ENCODE results near the gene PPP1R9A.

PPP1R9A gene

DNA sequence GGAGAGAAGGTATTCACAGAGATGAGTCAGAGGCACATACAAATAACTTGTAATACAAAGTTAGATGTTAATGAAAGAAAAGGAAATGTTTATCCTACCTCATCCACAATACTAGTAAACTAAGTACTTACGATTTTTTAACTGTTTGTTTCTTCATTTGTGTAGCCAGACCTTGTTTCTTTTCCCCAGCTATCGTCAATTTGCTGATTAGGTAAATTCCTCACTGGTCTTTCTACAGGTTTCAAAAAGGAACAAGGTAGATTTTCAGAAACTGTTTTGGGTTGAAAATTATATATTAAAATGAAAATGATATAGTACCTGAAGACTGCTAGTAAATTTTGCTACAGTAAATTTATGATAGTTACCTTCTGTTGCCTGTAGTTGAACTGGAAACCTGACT, 360.4 kb downstream of the PPP1R9A start:
- Histone ChIP-seq H2BK15ac (ENCODE audit: low read length) (no peak overlapping the region), H3K14ac (ENCODE audit: low read length) (no peak overlapping the region), H3K9ac (ENCODE audit: low read depth, low read length, poor library complexity) (no peak overlapping the region), H3K4me3 (ENCODE audit: low read length in 2 of 2) (no peak overlapping the region), H3K36me3 (replicated peaks in 1 of 2; ENCODE audit: control insufficient read depth in 2 of 2, insufficient read depth in 2 of 2, low read length in 2 of 2) (peaks cover 0 to 4% of the 10 kb centered on the region in 2 donors), H2BK5ac (ENCODE audit: low read length) (no peak overlapping the region), H3K27me3 (ENCODE audit: control insufficient read depth in 3 of 3, insufficient read depth in 3 of 3, low read depth in 1 of 3, low read length in 3 of 3) (no peaks in the 10 kb centered on the region), H3K23ac (ENCODE audit: low read depth, low read length, poor library complexity) (no peak overlapping the region), H3K4ac (ENCODE audit: low read length) (no peak overlapping the region), H2AK5ac (ENCODE audit: low read depth, low read length) (no peak overlapping the region), H3K18ac (ENCODE audit: low read length) (no peak overlapping the region), H2AFZ (ENCODE audit: low read length) (no peak overlapping the region), H3K4me2 (ENCODE audit: insufficient read depth, low read length, poor library complexity, severe bottlenecking) (no peak overlapping the region), H3K4me1 (ENCODE audit: control insufficient read depth in 2 of 2, insufficient read depth in 1 of 2, low read depth in 1 of 2, low read length in 2 of 2) (peaks cover 0 to 11% of the 10 kb centered on the region in 2 donors), H4K8ac (ENCODE audit: low read depth, low read length) (no peak overlapping the region), H3K79me1 (ENCODE audit: low read depth, low read length) (peaks cover 2% of the 10 kb centered on the region), H3K27ac (replicated peaks; ENCODE audit: low read length) (no peak overlapping the region), H2BK120ac (ENCODE audit: low read depth, low read length) (no peak overlapping the region), H2BK12ac (ENCODE audit: low read length) (no peak overlapping the region), H4K91ac (ENCODE audit: low read depth, low read length, poor library complexity) (no peak overlapping the region), H3K9me3 (replicated peaks in 1 of 2; ENCODE audit: control insufficient read depth in 2 of 2, insufficient read depth in 1 of 2, low read depth in 1 of 2, low read length in 2 of 2) (no peaks in the 10 kb centered on the region)
- WGBS, 2 donors (ENCODE audit: extremely low coverage in 2 of 2, insufficient read length in 2 of 2, insufficient replicate concordance in 1 of 2): no CpG with 5 or more reads among the region's 2 CpGs
- no peak for DNase-seq (ENCODE audit: low spot score)

DNA sequence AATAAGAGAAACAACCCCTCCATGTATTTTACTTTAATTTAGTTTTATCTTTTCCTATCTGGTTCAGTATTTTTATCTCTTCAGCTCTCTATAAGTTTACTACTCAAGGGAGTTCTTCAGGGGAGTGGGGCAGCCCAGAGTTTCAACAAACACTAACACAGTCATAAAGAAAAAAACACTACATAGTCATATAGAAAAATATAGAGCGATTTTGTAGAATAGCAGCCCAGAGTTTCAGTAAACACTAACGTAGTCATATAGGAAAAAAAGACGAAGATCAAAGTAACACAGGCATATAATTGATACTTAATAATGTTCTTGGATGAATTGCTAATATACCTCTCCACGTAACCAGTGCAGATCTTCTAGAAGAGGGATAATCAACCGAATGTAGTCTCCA, 362.2 kb downstream of the PPP1R9A start:
- Histone ChIP-seq H4K8ac (ENCODE audit: low read depth, low read length) (no peak overlapping the region), H2BK120ac (ENCODE audit: low read depth, low read length) (no peak overlapping the region), H4K91ac (ENCODE audit: low read depth, low read length, poor library complexity) (no peak overlapping the region), H3K4me1 (ENCODE audit: control insufficient read depth in 2 of 2, insufficient read depth in 1 of 2, low read depth in 1 of 2, low read length in 2 of 2) (peaks cover 0 to 6% of the 10 kb centered on the region in 2 donors), H3K9me3 (replicated peaks in 1 of 2; ENCODE audit: control insufficient read depth in 2 of 2, insufficient read depth in 1 of 2, low read depth in 1 of 2, low read length in 2 of 2) (no peaks in the 10 kb centered on the region), H2AK5ac (ENCODE audit: low read depth, low read length) (no peak overlapping the region), H3K4me2 (ENCODE audit: insufficient read depth, low read length, poor library complexity, severe bottlenecking) (no peak overlapping the region), H2AFZ (ENCODE audit: low read length) (no peak overlapping the region), H2BK5ac (ENCODE audit: low read length) (no peak overlapping the region), H3K79me1 (ENCODE audit: low read depth, low read length) (no peaks in the 10 kb centered on the region), H2BK12ac (ENCODE audit: low read length) (no peak overlapping the region), H3K23ac (ENCODE audit: low read depth, low read length, poor library complexity) (no peak overlapping the region), H3K4me3 (ENCODE audit: low read length in 2 of 2) (no peak overlapping the region), H3K14ac (ENCODE audit: low read length) (no peak overlapping the region), H3K27ac (replicated peaks; ENCODE audit: low read length) (no peak overlapping the region), H2BK15ac (ENCODE audit: low read length) (no peak overlapping the region), H3K18ac (ENCODE audit: low read length) (no peak overlapping the region), H3K36me3 (replicated peaks in 1 of 2; ENCODE audit: control insufficient read depth in 2 of 2, insufficient read depth in 2 of 2, low read length in 2 of 2) (peaks cover 2 to 4% of the 10 kb centered on the region in 2 donors), H3K9ac (ENCODE audit: low read depth, low read length, poor library complexity) (no peak overlapping the region), H3K4ac (ENCODE audit: low read length) (no peak overlapping the region), H3K27me3 (ENCODE audit: control insufficient read depth in 3 of 3, insufficient read depth in 3 of 3, low read depth in 1 of 3, low read length in 3 of 3) (no peaks in the 10 kb centered on the region)
- WGBS, 2 donors (ENCODE audit: extremely low coverage in 2 of 2, insufficient read length in 2 of 2, insufficient replicate concordance in 1 of 2): no CpG with 5 or more reads among the region's 5 CpGs
- no peak for DNase-seq (ENCODE audit: low spot score)

DNA sequence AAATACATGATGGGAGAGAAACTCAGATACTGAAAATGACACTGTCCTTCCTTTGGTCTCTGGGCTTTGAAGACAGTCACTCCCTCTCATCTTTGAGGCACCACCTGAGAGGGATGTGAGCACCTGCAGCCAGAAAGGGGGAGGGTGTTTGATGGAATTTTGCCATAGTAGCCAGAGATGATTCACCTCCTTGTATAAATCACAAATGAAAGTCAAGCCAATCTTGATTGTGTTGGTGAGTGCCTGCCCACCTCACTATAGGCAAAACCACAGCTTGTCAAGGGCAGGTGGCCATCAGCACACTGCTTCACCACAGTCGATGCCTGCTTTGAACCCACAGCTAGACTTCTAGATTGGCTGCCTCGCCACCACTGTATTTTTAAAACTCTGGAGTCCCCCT, 368.7 kb downstream of the PPP1R9A start:
- no peak overlapping the region for H3K4me2 ChIP-seq (ENCODE audit: insufficient read depth, low read length, poor library complexity, severe bottlenecking)
- no peak overlapping the region for H2BK5ac ChIP-seq (ENCODE audit: low read length)
- no peak overlapping the region for H3K9ac ChIP-seq (ENCODE audit: low read depth, low read length, poor library complexity)
- H2BK12ac ChIP-seq (ENCODE audit: low read length): no peak overlapping the region
- H2AK5ac ChIP-seq (ENCODE audit: low read depth, low read length): no peak overlapping the region
- no peak overlapping the region for H3K27ac ChIP-seq (replicated peaks; ENCODE audit: low read length)
- H3K79me1 ChIP-seq (ENCODE audit: low read depth, low read length): no peaks in the 10 kb centered on the region
- H2BK120ac ChIP-seq (ENCODE audit: low read depth, low read length): no peak overlapping the region
- no peak overlapping the region for H3K14ac ChIP-seq (ENCODE audit: low read length)
- peaks cover 0 to 2% (median 0%) of the 10 kb centered on the region in 3 experiments for H3K27me3 ChIP-seq (ENCODE audit: control insufficient read depth in 3 of 3, insufficient read depth in 3 of 3, low read depth in 1 of 3, low read length in 3 of 3)
- H3K23ac ChIP-seq (ENCODE audit: low read depth, low read length, poor library complexity): no peak overlapping the region
- no CpG with 5 or more reads among the region's 2 CpGs for WGBS, 2 donors (ENCODE audit: extremely low coverage in 2 of 2, insufficient read length in 2 of 2, insufficient replicate concordance in 1 of 2)
- H4K91ac ChIP-seq (ENCODE audit: low read depth, low read length, poor library complexity): no peak overlapping the region
- H2BK15ac ChIP-seq (ENCODE audit: low read length): no peak overlapping the region
- H3K4me1 ChIP-seq (ENCODE audit: control insufficient read depth in 2 of 2, insufficient read depth in 1 of 2, low read depth in 1 of 2, low read length in 2 of 2): no peaks in the 10 kb centered on the region
- peaks cover 0 to 5% of the 10 kb centered on the region in 2 donors for H3K36me3 ChIP-seq (replicated peaks in 1 of 2; ENCODE audit: control insufficient read depth in 2 of 2, insufficient read depth in 2 of 2, low read length in 2 of 2)
- no peak overlapping the region for H2AFZ ChIP-seq (ENCODE audit: low read length)
- no peak overlapping the region for H3K4me3 ChIP-seq (ENCODE audit: low read length in 2 of 2)
- no peak for DNase-seq (ENCODE audit: low spot score)
- H4K8ac ChIP-seq (ENCODE audit: low read depth, low read length): no peak overlapping the region
- no peaks in the 10 kb centered on the region for H3K9me3 ChIP-seq (replicated peaks in 1 of 2; ENCODE audit: control insufficient read depth in 2 of 2, insufficient read depth in 1 of 2, low read depth in 1 of 2, low read length in 2 of 2)
- H3K18ac ChIP-seq (ENCODE audit: low read length): no peak overlapping the region
- H3K4ac ChIP-seq (ENCODE audit: low read length): no peak overlapping the region

DNA sequence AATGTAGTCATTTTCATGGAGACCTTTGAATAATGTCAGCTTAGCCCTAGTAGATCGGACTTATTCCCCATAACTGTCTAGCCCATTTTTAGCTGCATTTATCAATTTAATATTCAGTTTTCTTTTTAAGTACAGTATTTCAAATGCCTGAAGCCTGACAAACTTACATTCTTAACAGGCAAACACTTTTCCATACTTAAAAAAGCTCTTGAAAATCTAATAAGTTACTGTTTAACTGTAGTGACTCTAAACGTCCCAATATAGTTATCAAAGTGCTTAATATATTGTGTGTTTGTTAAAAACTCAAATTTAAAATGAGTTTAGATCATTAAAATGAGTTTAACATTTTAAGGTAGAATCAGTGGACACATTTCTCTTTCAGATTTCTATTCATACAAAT, 372.0 kb downstream of the PPP1R9A start:
- no peak for DNase-seq (ENCODE audit: low spot score)
- H4K8ac ChIP-seq (ENCODE audit: low read depth, low read length): no peak overlapping the region
- H3K27ac ChIP-seq (replicated peaks; ENCODE audit: low read length): no peak overlapping the region
- no peak overlapping the region for H2AK5ac ChIP-seq (ENCODE audit: low read depth, low read length)
- no peak overlapping the region for H4K91ac ChIP-seq (ENCODE audit: low read depth, low read length, poor library complexity)
- H2BK15ac ChIP-seq (ENCODE audit: low read length): no peak overlapping the region
- H2AFZ ChIP-seq (ENCODE audit: low read length): no peak overlapping the region
- H3K18ac ChIP-seq (ENCODE audit: low read length): no peak overlapping the region
- H3K36me3 ChIP-seq (replicated peaks in 1 of 2; ENCODE audit: control insufficient read depth in 2 of 2, insufficient read depth in 2 of 2, low read length in 2 of 2): peaks cover 0 to 6% of the 10 kb centered on the region in 2 donors
- H2BK120ac ChIP-seq (ENCODE audit: low read depth, low read length): no peak overlapping the region
- no peaks in the 10 kb centered on the region for H3K9me3 ChIP-seq (replicated peaks in 1 of 2; ENCODE audit: control insufficient read depth in 2 of 2, insufficient read depth in 1 of 2, low read depth in 1 of 2, low read length in 2 of 2)
- H3K4me2 ChIP-seq (ENCODE audit: insufficient read depth, low read length, poor library complexity, severe bottlenecking): no peak overlapping the region
- H3K4me3 ChIP-seq (ENCODE audit: low read length in 2 of 2): no peak overlapping the region
- no peaks in the 10 kb centered on the region for H3K79me1 ChIP-seq (ENCODE audit: low read depth, low read length)
- H3K14ac ChIP-seq (ENCODE audit: low read length): no peak overlapping the region
- no peak overlapping the region for H3K9ac ChIP-seq (ENCODE audit: low read depth, low read length, poor library complexity)
- H3K4ac ChIP-seq (ENCODE audit: low read length): no peak overlapping the region
- no CpG with 5 or more reads among the region's 2 CpGs for WGBS, 2 donors (ENCODE audit: extremely low coverage in 2 of 2, insufficient read length in 2 of 2, insufficient replicate concordance in 1 of 2)
- peaks cover 0 to 2% (median 0%) of the 10 kb centered on the region in 3 experiments for H3K27me3 ChIP-seq (ENCODE audit: control insufficient read depth in 3 of 3, insufficient read depth in 3 of 3, low read depth in 1 of 3, low read length in 3 of 3)
- no peak overlapping the region for H3K23ac ChIP-seq (ENCODE audit: low read depth, low read length, poor library complexity)
- H3K4me1 ChIP-seq (ENCODE audit: control insufficient read depth in 2 of 2, insufficient read depth in 1 of 2, low read depth in 1 of 2, low read length in 2 of 2): no peaks in the 10 kb centered on the region
- H2BK5ac ChIP-seq (ENCODE audit: low read length): no peak overlapping the region
- H2BK12ac ChIP-seq (ENCODE audit: low read length): no peak overlapping the region
